Iris pigment epithelial cell (primary cell): ENCODE results near the gene NPAS4.
"Not testable (repeated sequence)": the region's sequence is repeated elsewhere in the genome, so short reads cannot be mapped to it uniquely, and the experiment has no call there.

ENCODE experiments used
- DNase-seq: peaks from one replicate; pipeline ENCODE4 v3.0.0-alpha.2; 2011; ENCODE audit warnings: low read depth

The NPAS4 gene

GRCh38 chr11:66420671-66421476 is at the start of gene NPAS4:
NPAS4 (plus strand) TSS chr11:66421035; CDS start chr11:66421180, 145 bp downstream.
- DNase-seq, result no peak

DNA sequence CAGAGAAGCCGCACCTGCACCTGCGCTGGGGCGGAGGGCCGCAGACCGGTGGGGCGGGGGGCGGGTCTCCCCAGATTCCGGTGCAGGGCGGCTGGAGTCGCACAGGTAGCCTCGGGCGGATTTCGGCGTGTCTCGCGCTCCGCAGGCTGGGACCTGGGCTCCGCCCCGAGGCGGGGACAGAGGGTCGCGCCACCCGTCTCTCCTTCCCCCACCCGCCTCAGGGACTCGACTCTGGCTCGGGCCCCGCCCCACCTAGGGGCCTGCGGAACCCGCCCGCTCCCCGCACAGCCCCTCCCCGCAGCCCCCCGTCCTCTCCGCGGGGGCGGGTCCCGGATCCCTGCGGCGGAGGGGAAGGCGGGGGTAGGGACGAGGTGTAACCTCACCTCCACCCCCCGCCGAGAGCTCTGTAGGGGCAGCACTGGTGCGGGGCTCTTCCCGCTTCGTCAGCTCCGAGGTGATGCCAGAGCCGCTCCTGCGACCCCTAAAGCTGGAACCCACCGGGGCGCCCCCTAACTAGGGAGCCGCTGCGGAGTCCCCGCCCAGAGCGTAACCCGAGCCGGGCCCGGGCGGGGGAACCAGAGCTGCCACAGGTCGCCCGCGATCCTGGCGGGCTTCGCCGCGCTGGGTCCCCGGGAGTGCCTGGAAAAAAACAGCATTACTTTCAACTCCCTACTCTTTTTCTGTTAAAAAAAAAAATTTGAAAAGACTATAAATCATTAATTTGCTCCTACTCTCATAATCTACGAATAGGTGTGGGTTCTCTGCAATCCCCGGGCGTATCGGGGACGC is 49.0 kb upstream of the NPAS4 start, which contains the start of gene SLC29A2:
Gene SLC29A2 (minus strand): TSS at position 134 of the 789 bp plus-strand sequence. CDS start 169 bp downstream, outside the sequence.
- no peak for DNase-seq

DNA sequence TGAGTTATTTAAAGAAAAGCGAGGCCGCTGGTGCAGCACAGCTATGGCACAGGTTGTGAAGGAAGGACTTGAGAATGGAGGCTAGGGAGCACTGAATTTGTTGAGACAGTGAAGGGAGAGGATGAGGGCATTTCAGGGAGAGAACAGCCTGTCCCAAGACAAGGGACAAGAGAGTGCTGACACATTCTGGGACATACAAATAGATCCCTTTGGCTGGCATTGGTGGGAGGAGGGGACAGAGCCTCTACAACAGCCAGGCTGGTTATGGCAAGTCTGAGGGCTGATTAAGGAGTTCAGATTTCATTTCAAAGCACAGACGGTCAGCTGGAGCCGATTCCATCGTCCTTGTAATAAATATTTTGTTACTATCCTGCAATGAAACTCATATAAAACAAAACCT is 47.6 kb upstream of the NPAS4 start:
- no peak for DNase-seq

DNA sequence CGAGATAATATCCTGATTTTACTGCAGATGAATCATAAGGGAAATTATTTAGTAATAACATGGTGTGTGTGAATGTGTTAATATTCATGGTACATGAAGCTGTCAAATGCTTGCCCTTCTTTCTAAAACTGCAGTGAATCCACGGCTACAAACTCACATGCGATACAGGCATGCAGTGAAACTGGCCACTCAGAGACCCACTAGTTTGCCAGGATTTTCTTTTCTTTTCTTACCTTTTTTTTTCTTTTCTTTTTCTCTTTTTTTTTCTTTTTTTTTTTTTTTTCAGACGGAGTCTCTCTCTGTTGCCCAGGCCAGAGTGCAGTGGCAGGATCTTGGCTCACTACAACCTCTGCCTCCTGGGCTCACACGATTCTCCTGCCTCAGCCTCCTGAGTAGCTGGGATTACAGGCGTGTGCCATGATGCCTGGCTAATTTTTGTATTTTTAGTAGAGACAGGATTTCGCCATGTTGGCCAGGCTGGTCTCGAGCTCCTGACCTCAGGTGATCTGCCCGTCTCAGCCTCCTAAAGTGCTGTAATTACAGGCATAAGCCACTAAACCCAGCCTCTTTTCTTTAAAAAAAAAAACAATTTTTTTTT is 47.0 kb upstream of the NPAS4 start:
- DNase-seq, result not testable (repeated sequence)

- not testable (repeated sequence) for DNase-seq
Observed at GRCh38 chr11:66380264-66380663, 40.6 kb upstream of the NPAS4 start.

- not testable (repeated sequence) for DNase-seq
Observed at GRCh38 chr11:66384316-66384715, 36.5 kb upstream of the NPAS4 start.

DNA sequence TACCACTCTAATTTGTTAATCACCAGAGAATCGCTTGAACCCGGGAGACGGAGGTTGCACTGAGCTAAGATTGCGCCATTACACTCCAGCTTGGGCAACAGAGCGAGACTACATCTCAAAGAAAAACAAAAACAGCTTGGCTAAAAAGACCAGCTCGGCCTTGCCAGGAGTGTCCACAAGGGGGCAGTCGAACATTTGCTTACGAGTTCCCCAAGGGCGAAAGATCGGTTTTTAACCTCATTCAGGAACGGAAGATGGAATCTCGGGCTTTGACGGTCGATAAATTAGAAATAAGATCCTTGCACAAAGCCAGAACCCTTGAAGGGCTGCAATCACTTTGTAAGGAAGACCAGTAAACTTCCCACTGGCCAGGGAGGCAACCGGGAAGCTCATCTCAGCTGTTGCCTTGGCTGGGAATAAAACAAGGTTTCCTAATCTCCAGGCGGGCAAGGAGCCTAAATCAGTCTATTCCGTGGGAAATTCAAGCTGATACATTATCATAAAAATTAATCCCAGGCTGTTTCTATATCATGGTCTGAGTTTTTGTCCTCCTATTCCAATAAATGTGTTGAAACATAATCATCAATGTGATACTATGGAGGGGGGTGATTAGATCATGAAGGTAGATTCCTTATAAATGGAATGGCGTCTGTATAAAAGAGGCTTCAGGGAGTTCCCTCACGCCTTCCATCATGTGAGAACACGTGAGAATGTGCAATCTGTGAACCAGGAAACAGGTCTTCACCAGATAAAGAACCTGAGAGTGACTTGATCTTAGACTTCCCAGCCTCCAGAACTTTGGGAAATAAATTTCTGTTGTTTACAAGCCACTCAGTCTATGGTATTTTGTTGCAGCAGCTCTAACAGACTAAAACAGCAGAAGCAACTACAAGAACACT is 34.4 kb upstream of the NPAS4 start:
- DNase-seq, result peak; percentile 87

DNA sequence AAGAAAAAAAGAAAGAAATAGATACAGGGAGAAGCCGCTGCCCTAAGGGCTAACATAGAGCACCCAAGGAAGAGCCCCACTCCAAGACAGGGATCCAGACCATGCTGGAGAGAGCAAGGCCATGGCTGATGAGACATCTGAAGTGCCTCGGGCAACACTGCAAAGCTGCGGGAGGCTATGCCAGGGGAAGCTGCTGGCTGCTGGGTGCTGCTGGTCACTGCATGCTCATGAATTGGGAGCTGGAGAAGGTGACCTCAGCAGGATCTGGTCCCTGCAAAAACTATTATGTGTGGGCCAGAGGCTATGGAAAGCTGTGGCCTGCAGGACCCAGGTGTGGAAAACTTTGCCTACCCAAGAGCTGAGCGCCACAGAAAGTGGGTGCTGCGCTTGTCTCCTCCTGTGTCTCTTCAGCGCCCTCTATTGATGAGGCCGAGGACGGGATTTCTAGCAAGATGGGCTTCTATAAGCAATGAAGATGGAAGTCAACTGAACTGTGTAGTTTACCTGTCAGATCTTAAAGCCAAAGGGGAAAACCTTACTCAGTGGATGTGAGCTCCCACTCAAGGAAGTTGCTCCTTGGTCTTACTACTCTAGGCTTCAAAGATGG is 32.0 kb upstream of the NPAS4 start:
- peak; percentile 76 for DNase-seq

GRCh38 chr11:66391322-66391721 is 29.5 kb upstream of the NPAS4 start:
- no peak for DNase-seq

GRCh38 chr11:66393954-66394353 is 26.9 kb upstream of the NPAS4 start:
- DNase-seq, result no peak

DNA sequence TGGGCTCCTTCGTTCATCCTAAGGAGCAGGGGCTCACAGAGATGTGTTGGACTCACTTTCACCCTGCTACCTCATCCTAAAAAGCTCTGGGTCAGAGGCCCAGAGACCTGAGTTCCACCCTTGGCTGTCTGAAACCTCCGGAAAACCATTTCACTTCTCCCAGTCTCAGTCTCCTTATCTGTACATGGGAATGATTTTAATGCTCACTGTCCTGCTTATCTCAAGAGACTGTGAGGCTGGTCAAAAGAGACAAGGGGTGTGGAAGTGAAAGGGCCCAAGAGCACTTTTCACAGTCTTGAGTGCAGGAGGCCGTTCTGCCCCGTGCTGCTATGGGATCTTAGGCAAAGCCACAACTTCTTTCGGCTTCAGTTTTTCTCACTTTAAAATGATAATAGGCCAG is 13.2 kb upstream of the NPAS4 start:
- no peak for DNase-seq

- peak; percentile 90 for DNase-seq
Observed at GRCh38 chr11:66408488-66409214, 12.2 kb upstream of the NPAS4 start.

DNA sequence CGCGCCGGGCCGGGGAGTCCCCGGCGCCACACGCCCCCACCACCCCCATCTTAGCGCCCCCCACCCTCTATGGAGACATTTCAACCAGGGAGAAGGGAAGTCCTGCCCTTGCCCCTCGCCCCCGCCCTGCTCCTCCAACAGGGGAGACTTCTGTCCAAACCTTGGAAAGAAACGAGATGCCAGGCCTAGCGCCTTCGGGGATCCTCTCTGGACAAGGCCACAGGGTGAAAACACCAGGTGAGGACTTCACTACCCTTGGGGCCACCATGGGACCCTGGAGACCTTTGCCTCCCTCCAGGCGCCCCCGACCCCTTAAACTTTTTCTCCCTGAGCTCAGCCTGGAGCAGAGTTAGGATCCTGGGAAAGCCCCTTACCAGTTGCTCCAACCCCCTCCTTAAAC is 11.6 kb upstream of the NPAS4 start:
- no peak for DNase-seq

- no peak for DNase-seq
Observed at GRCh38 chr11:66410191-66410590, 10.6 kb upstream of the NPAS4 start.

DNA sequence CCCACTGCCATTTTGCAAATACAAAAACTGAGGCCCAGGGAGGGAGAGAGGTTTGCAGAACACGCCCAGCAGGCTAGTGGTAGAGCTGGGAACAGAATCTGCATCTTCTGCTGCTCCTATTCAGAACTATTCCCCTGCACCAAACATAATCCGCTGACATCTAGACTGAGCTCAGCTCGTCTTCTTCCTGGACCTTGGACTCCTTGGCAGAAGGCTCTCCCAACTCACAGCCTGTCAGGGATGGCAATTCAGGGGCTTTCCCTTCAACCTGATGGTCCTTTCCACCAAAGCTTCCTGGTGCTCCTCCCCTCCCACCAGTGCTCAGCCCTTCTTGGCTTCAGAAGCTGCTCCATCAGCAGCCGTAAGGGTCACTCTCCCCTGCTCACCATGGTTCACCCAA is 9.5 kb upstream of the NPAS4 start:
- DNase-seq, result no peak

DNA sequence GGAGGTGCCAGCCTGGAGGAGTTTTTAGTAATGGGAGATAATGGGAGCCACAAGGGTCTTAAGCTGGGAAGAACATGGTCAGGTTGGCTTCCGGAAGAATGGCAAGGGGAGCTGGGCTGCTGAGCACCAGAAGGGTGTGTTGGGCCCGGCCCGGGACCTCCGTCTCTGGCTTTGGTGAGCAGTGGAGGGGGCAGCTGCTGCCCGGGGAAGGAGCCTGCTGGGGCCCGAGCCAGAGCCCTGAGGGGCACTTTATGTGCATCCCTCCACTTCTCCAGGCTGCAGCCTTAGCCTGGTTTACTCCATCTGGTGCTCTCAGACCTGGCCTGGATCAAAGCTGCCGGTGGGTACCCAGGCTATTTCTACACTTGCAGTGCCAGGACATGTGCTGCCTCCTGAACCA is 8.7 kb upstream of the NPAS4 start:
- no peak for DNase-seq

- DNase-seq, result no peak
Observed at GRCh38 chr11:66413167-66413566, 7.7 kb upstream of the NPAS4 start.

DNA sequence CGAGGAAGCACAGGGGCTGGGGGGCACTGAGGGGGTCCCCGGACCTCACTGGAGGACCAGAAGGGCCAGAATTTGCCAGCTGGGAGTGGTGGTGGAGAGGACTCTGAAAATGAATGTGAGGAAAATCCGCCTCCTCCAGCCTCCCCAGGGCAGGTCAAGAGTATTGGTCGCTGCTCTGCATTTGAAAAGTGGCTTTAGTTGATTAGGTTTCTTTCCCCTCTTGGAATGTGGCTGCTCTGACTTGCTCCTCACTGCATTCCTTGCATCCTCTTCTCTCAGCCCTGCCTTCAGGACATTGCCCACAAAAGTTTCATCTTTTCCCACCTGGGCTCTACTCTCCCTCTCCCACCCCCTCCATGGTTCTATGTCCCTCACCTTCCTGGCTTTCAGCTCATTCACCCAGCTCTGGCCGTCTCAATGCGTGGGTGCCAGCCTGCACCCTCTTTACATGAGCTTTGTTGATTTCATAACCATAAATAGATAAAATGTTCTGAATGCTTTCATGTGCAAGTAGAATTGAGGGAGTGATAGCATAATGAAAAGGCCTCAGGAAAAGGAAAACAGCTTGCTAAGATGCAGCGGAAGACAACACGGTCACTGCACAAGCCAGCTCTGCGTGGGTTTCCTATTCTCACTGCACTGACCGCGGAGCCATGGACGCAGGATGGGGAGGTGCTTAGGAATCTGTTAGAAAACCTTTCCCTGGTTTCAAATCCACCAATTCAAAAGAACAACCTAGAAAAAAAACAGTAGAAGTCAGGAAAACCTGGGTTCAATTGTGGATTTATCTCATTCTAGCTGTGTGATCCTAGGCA is 6.5 kb upstream of the NPAS4 start:
- no peak for DNase-seq

DNA sequence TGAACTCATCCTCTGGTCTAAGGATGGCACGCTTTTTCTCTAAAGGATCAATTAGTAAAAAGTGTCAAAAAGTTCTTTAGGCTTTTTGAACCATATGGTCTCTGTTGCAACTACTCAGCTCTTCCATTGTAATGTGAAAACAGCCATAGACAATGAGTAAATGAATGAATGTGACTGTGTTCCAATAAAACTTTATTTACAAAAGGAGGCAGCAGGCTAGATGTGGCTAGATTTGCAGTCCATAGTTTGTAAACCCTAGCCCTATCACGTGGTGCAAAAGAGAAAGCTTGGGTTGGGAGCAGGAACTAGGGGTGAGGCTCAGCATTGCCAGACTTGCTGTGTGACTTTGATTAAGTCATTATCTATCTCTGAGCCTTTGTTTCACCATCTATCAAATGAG is 5.4 kb upstream of the NPAS4 start:
- no peak for DNase-seq

DNA sequence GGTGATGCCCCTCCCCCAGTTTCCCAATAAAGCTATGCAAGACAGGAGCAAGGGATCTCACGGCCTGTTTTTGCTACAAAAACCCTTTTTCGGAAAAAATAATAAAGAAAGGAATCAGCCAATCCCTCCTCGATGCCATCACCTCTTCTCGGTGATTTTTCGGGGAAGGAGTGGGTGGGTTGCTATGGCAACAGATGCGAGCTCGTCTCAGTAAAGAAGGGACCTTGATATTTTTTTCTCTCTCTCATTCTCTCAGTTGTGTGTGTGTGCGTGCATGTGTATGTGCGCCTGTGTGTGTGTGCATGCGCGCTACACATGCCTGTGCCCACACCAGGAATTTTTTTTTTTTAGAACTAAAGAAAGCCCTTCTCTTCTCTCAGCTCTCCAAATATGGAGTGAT is 3.8 kb upstream of the NPAS4 start:
- DNase-seq, result no peak
